Measurements from ENCODE around the gene LPIN2.
"Not testable (repeated sequence)": the region's sequence is repeated elsewhere in the genome, so short reads cannot be mapped to it uniquely, and the experiment has no call there.

Gene LPIN2

GRCh38 chr18:3053081-3053480 lies 40.1 kb upstream of the LPIN2 start:
- no peaks in the 10 kb centered on the region for H3K27me3 ChIP-seq (ENCODE audit: low read length)
- TF ChIP-seq EZH2phosphoT487 (conservative IDR thresholded peaks at IDR 0.05; ENCODE audit: low read length) (no peak), CTCF (IDR thresholded peaks at IDR 0.05; ENCODE audit: insufficient read depth, low read length, poor library complexity, severe bottlenecking) (no peak)
- no peak overlapping the region for H3K27ac ChIP-seq (ENCODE audit: low read depth, low read length)
- no peaks in the 10 kb centered on the region for H3K9me2 ChIP-seq (replicated peaks; ENCODE audit: insufficient read depth, low read length)
- H3K79me2 ChIP-seq (ENCODE audit: insufficient read depth, low read length), result no peaks in the 10 kb centered on the region
- H3K4me3 ChIP-seq (ENCODE audit: insufficient read depth, low read length, poor library complexity, severe bottlenecking), result no peak overlapping the region
- H3K4me2 ChIP-seq (ENCODE audit: low read depth, low read length, poor library complexity, severe bottlenecking), result no peak overlapping the region
- H4K20me1 ChIP-seq (ENCODE audit: low read depth, low read length), result no peaks in the 10 kb centered on the region
- no peak overlapping the region for H3K9ac ChIP-seq (ENCODE audit: low read length)
- no peaks in the 10 kb centered on the region for H3K36me3 ChIP-seq (ENCODE audit: low read length)
- H3K9me3 ChIP-seq (ENCODE audit: insufficient read depth, low read length), result no peaks in the 10 kb centered on the region
- no peak overlapping the region for H2AFZ ChIP-seq (ENCODE audit: low read depth, low read length, severe bottlenecking)
- H3F3A ChIP-seq (ENCODE audit: insufficient read depth), result no peaks in the 10 kb centered on the region

- Histone ChIP-seq H4K20me1 (ENCODE audit: low read depth, low read length) (no peaks in the 10 kb centered on the region), H3K27me3 (ENCODE audit: low read length) (no peaks in the 10 kb centered on the region), H3K27ac (ENCODE audit: low read depth, low read length) (no peak overlapping the region), H3K9me2 (replicated peaks; ENCODE audit: insufficient read depth, low read length) (no peaks in the 10 kb centered on the region), H3K4me3 (ENCODE audit: insufficient read depth, low read length, poor library complexity, severe bottlenecking) (no peak overlapping the region), H3K4me2 (ENCODE audit: low read depth, low read length, poor library complexity, severe bottlenecking) (no peak overlapping the region), H3K9me3 (ENCODE audit: insufficient read depth, low read length) (no peaks in the 10 kb centered on the region), H3F3A (ENCODE audit: insufficient read depth) (no peaks in the 10 kb centered on the region), H3K9ac (ENCODE audit: low read length) (no peak overlapping the region), H3K36me3 (ENCODE audit: low read length) (no peaks in the 10 kb centered on the region), H3K79me2 (ENCODE audit: insufficient read depth, low read length) (no peaks in the 10 kb centered on the region), H2AFZ (ENCODE audit: low read depth, low read length, severe bottlenecking) (no peak overlapping the region)
- TF ChIP-seq EZH2phosphoT487 (conservative IDR thresholded peaks at IDR 0.05; ENCODE audit: low read length) (no peak), CTCF (IDR thresholded peaks at IDR 0.05; ENCODE audit: insufficient read depth, low read length, poor library complexity, severe bottlenecking) (no peak)
Measured at GRCh38 chr18:3052411-3052758, 39.4 kb upstream of the LPIN2 start.

- Histone ChIP-seq H3K4me3 (ENCODE audit: insufficient read depth, low read length, poor library complexity, severe bottlenecking) (no peak overlapping the region), H3K36me3 (ENCODE audit: low read length) (no peaks in the 10 kb centered on the region), H3K9me3 (ENCODE audit: insufficient read depth, low read length) (no peaks in the 10 kb centered on the region), H3F3A (ENCODE audit: insufficient read depth) (no peaks in the 10 kb centered on the region), H3K9me2 (replicated peaks; ENCODE audit: insufficient read depth, low read length) (no peaks in the 10 kb centered on the region), H3K9ac (ENCODE audit: low read length) (no peak overlapping the region), H3K27ac (ENCODE audit: low read depth, low read length) (no peak overlapping the region), H3K4me2 (ENCODE audit: low read depth, low read length, poor library complexity, severe bottlenecking) (no peak overlapping the region), H3K27me3 (ENCODE audit: low read length) (no peaks in the 10 kb centered on the region), H4K20me1 (ENCODE audit: low read depth, low read length) (no peaks in the 10 kb centered on the region), H3K79me2 (ENCODE audit: insufficient read depth, low read length) (no peaks in the 10 kb centered on the region), H2AFZ (ENCODE audit: low read depth, low read length, severe bottlenecking) (no peak overlapping the region)
- TF ChIP-seq CTCF (IDR thresholded peaks at IDR 0.05; ENCODE audit: insufficient read depth, low read length, poor library complexity, severe bottlenecking) (no peak), EZH2phosphoT487 (conservative IDR thresholded peaks at IDR 0.05; ENCODE audit: low read length) (no peak)
Measured at GRCh38 chr18:3051718-3052410, 38.9 kb upstream of the LPIN2 start.

- H3K27ac ChIP-seq (ENCODE audit: low read depth, low read length); H3F3A ChIP-seq (ENCODE audit: insufficient read depth); H3K79me2 ChIP-seq (ENCODE audit: insufficient read depth, low read length); H2AFZ ChIP-seq (ENCODE audit: low read depth, low read length, severe bottlenecking); H3K4me2 ChIP-seq (ENCODE audit: low read depth, low read length, poor library complexity, severe bottlenecking); H3K4me3 ChIP-seq (ENCODE audit: insufficient read depth, low read length, poor library complexity, severe bottlenecking); H3K9me3 ChIP-seq (ENCODE audit: insufficient read depth, low read length); H3K27me3 ChIP-seq (ENCODE audit: low read length); H3K36me3 ChIP-seq (ENCODE audit: low read length); H4K20me1 ChIP-seq (ENCODE audit: low read depth, low read length); H3K9ac ChIP-seq (ENCODE audit: low read length); H3K9me2 ChIP-seq (replicated peaks; ENCODE audit: insufficient read depth, low read length): not testable (repeated sequence)
Measured at GRCh38 chr18:3049897-3050454, 37.0 kb upstream of the LPIN2 start.

All from SU-DHL-6 (cell line).